ENCODE results near the gene CCDC107. TPM values are rescaled to one million over a fixed set of nuclear protein-coding genes. Genes with fewer than 3 reads are reported as not detected.

CCDC107 gene
- total and polyA plus RNA-seq, 2 of the 13 experiments (the other 11 are each of a cell fraction or from before 2014, with no cell fraction given): 7.1 to 15.2 TPM

- H3K9me3 ChIP-seq (ENCODE audit: low read length): no peaks in the 10 kb centered on the region
- FAIRE-seq: no peak
- no peak for DNase-seq (ENCODE audit: low spot score)
- in situ Hi-C loops (cut with HindIII; ENCODE audit: extremely low pct_ligation_motif_present, low pct_unique_long_range_greater_than_20kb): loop anchor here (5.0 kb wide), 1 partner anchor 61 kb away; no protein-coding TSS in a partner anchor
- WGBS (ENCODE audit: low lambda C conversion rate): 100% methylated on average over 1 of the region's 1 CpG
- no peak for ATAC-seq
- no peak overlapping the region for H3K4me2 ChIP-seq (ENCODE audit: low read depth, low read length)
- H4K20me1 ChIP-seq (ENCODE audit: insufficient read depth, low read length): no peaks in the 10 kb centered on the region
- H3K4me3 ChIP-seq (replicated peaks in 1 of 3; ENCODE audit: insufficient read depth in 1 of 3, low read depth in 2 of 3, low read length in 3 of 3): no peak overlapping the region
- ChIA-PET POLR2A (interaction anchor here (1.7 to 2.5 kb wide), 3 partner anchors 8 to 65 kb away, joined by 5 to 24 read pairs (median 10); partner anchors contain the start of genes CA9, CREB3 and TLN1), CTCF (ENCODE audit: low intra/inter-chr PET ratio, low total read pairs) (interaction anchor here (1.6 kb wide), 1 partner anchor 31 kb away, joined by 5 read pairs; no protein-coding TSS in a partner anchor)
- H3K27ac ChIP-seq (ENCODE audit: extremely low read length, insufficient read depth, low read length): no peak overlapping the region
- H3K79me2 ChIP-seq (ENCODE audit: insufficient read depth, low read length): peaks cover 10% of the 10 kb centered on the region
- no peak for TF ChIP-seq PHF8 (CRISPR knock-in tag; IDR thresholded peaks at IDR 0.05)
- no peak for TF ChIP-seq ZFP62 (CRISPR knock-in tag; IDR thresholded peaks at IDR 0.05)
- TF ChIP-seq ZNF124 (CRISPR knock-in tag; IDR thresholded peaks at IDR 0.05): no peak
- no peak for TF ChIP-seq SOX5 (CRISPR knock-in tag; IDR thresholded peaks at IDR 0.05; ENCODE audit: borderline replicate concordance)
- TF ChIP-seq ZNF572 (CRISPR knock-in tag; IDR thresholded peaks at IDR 0.05): no peak
- no peak for TF ChIP-seq ZNF772 (CRISPR knock-in tag; IDR thresholded peaks at IDR 0.05)
- TF ChIP-seq ZHX1 (CRISPR knock-in tag; IDR thresholded peaks at IDR 0.05; ENCODE audit: low read depth): no peak
- TF ChIP-seq RARA (CRISPR knock-in tag; IDR thresholded peaks at IDR 0.05): no peak
- TF ChIP-seq ZNF513 (CRISPR knock-in tag; conservative IDR thresholded peaks at IDR 0.05): no peak
- no peak for TF ChIP-seq ZNF335 (CRISPR knock-in tag; IDR thresholded peaks at IDR 0.05)
- no peak for TF ChIP-seq NR2C2 (CRISPR knock-in tag; IDR thresholded peaks at IDR 0.05; ENCODE audit: borderline replicate concordance)
- no peak for TF ChIP-seq MEIS2 (CRISPR knock-in tag; IDR thresholded peaks at IDR 0.05)
- TF ChIP-seq NFKB2 (CRISPR knock-in tag; IDR thresholded peaks at IDR 0.05; ENCODE audit: borderline replicate concordance): no peak
- TF ChIP-seq ZGPAT (CRISPR knock-in tag; IDR thresholded peaks at IDR 0.05): no peak
- TF ChIP-seq MED8 (CRISPR knock-in tag; IDR thresholded peaks at IDR 0.05; ENCODE audit: insufficient replicate concordance): no peak
- TF ChIP-seq DRAP1 (CRISPR knock-in tag; IDR thresholded peaks at IDR 0.05): no peak
- TF ChIP-seq ZKSCAN5 (CRISPR knock-in tag; IDR thresholded peaks at IDR 0.05): no peak
- H3K27me3 ChIP-seq (ENCODE audit: control insufficient read depth in 1 of 2, insufficient read depth in 2 of 2, low read length in 2 of 2): no peaks in the 10 kb centered on the region
- H3K4me1 ChIP-seq (ENCODE audit: insufficient read depth, low read length): peaks cover 79% of the 10 kb centered on the region
- no TSS peak for BruUV-seq (replicated peaks)
- no peak overlapping the region for H3K9ac ChIP-seq (ENCODE audit: insufficient read depth, low read depth, low read length)
- H3K36me3 ChIP-seq (replicated peaks in 1 of 2; ENCODE audit: control insufficient read depth in 1 of 2, insufficient read depth in 2 of 2, low read length in 2 of 2): peaks cover 2 to 5% of the 10 kb centered on the region in 2 experiments; a peak in 3 of 5 replicates
- no peak overlapping the region for H2AFZ ChIP-seq (ENCODE audit: low read length)
- intact Hi-C loops (cut with micrococcal nuclease; ENCODE audit: unreplicated experiment): no loop called here
These were observed 8.0 kb downstream of the CCDC107 start for GRCh38 chr9:35666045-35666444.
